ENCODE measurements around the gene GNAI3.

GNAI3 gene

GRCh38 chr1:109603229-109603628 is 54.8 kb downstream of the GNAI3 start:
- DNase-seq: no peak

DNA sequence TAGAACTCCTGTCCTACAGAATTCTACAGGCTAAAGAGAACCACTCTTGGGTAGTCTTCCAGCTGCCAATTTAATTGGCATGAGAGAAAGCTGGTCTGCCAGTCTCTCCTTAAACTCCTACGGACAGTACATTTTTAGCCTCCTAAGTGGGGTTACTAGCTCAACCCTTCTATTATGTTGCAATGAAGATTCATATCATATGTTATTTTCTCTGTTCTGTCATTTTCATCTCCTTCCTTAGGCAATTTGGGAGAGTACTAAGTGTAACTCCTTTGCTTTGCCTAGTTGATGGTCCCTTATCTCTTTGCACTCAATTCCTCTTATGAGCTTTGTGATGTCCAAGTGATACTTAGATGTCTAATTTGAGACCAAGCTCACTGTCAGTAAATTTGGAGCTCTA is 57.0 kb downstream of the GNAI3 start:
- DNase-seq: no peak

DNA sequence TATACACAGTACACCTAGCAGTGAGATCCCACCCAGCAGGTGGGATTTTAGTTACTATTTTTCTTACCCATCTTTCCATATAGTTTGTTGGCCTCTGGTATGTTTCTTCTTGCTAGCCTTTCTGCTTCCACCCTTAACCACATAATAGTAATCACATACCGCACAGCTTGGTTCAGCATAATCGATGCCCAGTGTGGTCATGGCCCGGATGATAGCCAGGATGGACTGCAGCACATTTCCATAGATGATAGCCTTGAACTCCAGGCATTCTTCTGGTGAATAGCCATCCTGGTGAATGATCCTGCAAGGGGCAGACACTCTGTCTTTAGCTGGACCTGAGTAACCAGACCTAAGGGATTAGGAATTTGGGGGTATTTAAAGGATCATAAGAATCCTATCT is 61.5 kb downstream of the GNAI3 start:
- no peak for DNase-seq

- no peak for DNase-seq
Measured at GRCh38 chr1:109610609-109611307, 62.3 kb downstream of the GNAI3 start.

DNA sequence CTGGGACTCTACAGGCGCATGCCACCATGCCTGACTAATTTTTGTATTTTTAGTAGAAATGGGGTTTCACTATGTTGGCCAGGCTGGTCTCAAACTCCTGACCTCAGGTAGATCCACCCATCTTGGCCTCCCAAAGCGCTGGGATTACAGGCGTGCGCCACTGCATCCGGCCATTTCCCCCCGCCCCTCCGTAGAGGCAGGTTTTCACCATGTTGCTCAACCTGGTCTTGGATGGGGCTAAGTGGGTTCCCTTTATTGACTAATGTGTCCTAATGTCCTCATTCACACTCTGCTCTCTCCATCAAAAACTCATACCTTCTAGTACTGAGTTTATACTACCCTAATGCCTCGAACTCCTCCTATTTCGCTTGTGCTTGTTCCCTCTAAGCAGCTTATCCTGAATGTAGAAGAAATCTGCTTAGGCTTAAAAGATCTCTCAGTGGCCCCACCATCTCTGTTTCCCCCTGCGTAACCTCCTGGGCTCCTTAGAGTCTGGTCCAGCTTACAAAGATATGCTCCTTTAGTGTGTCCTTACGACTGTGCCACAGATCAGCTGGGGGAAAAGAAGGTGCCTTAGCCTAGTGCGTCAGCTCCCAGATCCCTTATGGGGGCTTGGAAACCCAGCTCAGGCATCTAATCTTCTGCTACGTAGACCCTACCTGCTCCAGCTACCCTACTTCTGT is 63.0 kb downstream of the GNAI3 start:
- no peak for DNase-seq

DNA sequence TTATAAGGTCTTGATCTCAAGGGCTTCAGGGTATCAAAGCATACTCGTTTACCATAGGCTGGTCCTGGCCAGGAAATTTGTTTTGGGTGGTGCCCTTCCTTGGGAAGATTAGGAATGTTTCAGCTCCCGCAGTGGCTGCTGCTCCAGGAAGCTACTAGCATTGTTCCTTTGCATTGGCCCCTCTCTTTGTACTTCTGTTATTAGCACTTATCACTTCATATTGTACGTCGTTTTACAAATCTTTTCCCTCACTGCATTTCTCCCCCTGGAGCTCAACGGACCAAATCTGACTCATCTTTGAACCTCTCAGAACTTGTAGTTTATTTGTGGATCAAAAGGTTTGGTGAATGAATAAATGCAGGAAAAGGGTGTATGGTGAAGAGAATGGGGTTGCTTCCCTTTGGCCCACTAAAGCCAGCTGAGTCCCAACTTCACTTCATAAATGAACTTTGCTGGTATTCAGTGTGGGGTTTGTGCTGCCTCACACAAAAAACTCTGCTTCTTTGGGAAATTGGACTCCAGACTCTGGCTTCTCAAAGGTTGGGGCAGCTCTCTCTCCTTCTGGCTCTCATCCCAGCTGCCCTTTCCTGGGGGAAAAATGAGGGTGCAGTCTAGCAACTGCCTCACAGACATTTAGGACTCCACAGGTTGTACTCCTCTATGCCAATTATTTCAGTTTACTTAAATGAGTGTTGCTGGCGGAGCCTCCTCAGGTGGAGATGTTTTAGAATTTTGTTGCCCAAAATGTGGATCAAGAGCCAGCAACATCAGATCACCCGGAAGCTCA is 65.1 kb downstream of the GNAI3 start:
- no peak for DNase-seq

- DNase-seq: no peak
Measured at GRCh38 chr1:109615879-109616278, 67.5 kb downstream of the GNAI3 start.

GRCh38 chr1:109616391-109616790 is 68.0 kb downstream of the GNAI3 start:
- no peak for DNase-seq

- no peak for DNase-seq
Measured at GRCh38 chr1:109617291-109617801, 68.9 kb downstream of the GNAI3 start.

GRCh38 chr1:109618661-109619575 is 70.5 kb downstream of the GNAI3 start:
- no peak for DNase-seq

DNA sequence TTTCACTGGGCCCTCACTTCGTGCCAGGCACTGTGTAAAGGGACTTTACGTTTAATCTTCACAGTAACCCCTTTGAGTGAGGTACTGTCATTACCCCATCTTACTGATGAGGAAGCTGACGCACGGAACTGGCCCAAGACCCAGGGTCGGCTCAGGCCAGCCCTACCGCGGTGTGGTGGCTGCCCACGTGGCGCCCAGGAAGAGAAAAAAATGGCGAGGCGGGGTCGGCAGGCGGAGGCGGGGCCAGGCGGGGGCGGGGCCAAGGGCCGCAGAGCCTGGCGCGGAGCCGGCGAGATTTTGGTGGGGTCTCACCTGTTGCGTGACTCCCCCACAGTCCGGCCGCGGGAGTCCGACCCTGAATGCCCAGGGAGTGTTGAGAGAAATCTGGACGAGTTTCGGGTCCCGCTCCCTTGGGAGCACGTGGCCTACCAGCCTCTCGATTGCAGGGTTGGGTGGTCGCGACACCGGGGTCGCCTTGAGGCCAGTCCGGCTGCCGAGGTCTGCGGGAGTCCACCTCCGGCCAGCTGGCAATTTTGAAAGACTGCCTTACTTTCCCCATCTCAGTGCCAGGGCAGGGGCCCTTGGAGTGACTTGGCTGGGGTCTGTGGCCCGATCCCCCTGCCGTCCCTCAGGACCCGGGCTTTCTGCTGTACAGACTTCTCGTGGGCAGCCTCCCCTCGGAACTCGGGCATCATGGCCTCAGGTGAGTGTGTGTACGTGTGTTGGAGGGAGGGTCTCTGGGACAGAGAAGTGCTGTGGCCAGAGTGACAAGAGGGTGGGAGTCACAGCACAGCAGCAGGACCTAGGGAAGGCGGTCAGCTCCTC is 71.4 kb downstream of the GNAI3 start, which contains the start of the genes AMPD2 and GNAT2:
AMPD2 (plus strand) TSS at position 262 of the 825 bp plus-strand sequence. CDS start 1,339 bp downstream, outside the sequence.
GNAT2 (minus strand) TSS at position 41 of the 825 bp plus-strand sequence. CDS start 6,746 bp downstream, outside the sequence.
- DNase-seq: peak; percentile 13

DNA sequence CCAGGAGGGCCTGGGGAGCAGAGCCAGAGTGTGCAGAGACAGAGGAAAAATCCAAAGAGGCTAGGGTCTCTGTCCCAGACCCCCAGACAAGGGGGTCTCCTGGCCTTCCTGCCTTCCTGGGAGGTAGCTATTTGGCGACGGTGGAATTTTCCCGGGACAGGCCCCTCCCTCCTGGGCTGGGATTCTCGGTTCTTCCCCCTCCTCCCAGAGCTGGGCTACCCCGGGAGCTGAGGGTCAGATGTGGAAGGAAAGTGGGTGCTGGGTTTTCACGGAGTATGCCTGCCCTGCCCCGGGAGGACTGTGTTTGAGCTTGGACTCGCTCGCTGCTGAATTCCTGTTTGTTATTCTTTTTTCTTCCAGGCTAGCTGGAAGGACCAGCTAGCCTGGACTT is 72.0 kb downstream of the GNAI3 start:
- no peak for DNase-seq

- DNase-seq: peak; percentile 49
Measured at GRCh38 chr1:109620841-109621286, 72.4 kb downstream of the GNAI3 start.

- DNase-seq: no peak
Measured at GRCh38 chr1:109621379-109622136, 73.1 kb downstream of the GNAI3 start.

- no peak for DNase-seq
Measured at GRCh38 chr1:109622137-109622892, 73.9 kb downstream of the GNAI3 start.

- no peak for DNase-seq
Measured at GRCh38 chr1:109622895-109623294, 74.5 kb downstream of the GNAI3 start.

DNA sequence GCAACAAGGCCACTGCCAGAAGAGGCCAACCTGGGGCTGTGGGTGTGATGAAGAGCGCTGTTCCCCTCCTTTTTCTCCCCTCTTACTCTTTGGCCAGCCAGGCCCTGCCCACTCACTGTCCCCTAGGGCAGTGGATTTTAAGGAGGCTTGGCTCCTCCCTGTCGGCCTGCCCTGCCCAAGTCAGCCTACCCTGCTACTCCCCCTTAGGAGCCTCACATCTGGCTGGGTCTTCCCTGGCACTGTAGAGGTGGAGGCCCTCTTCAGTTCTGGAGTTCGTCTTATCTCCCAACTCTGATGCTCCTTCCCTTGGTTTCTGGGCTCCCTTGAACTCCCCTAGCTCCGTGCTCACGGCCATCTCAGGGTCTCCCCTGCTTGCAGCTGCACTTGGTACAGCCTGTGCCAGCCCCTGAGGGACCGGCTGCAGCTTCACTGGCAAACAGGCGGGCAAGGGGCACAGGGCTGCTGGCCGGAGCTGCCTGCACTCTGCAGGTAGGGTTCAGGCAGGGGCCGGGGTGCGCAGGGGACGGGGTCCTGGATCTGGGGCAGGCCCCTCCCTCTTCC is 75.3 kb downstream of the GNAI3 start:
- DNase-seq: no peak

DNA sequence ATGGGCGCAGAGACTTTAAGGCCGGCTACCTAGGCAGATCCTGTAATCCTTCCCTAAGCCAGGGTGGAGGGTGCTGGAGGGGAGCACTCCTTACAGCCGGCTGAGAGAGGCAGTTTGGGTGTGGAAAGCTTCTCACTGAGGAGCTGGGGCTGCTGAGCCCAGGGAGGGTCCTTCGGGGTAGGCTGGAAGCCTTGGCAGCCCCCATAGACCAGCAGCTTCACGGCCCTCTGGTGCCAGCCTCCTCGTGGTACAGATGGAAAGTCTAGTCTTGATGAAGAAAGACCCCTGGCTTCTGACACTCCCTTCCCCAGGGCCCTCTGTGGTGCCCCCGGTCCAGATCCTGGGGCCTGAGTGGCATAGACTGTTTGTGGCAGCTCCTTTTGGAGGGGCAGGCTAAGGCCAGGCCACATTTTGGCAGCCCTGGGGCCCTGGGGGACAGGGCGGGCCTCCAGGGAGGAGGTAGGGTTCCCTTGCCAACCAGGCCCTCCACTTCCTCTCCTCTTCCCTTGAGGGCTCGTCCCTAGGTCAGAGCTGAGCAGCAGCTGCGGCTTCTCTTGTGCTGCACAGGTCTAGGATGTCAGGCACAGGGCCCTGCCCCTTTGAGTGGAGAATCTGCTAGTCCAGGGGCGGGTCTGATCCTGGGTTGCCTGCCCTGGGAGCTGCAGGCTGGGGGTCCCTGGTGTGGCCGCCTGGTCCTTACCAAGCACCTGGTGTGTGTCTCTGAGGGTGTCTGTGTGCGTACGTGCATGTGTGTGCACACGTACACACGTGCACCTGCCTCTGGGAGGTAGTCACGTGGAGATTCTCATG is 76.0 kb downstream of the GNAI3 start:
- no peak for DNase-seq

All from GOT3 (cell line).